GM23248 (cell line): ENCODE measurements around the gene TBL3. TPM values are rescaled to one million over a fixed set of nuclear protein-coding genes. Genes with fewer than 3 reads are reported as not detected.
"Not testable (repeated sequence)": the region's sequence is repeated elsewhere in the genome, so short reads cannot be mapped to it uniquely, and the experiment has no call there.

Source experiments
- DNase-seq: peaks from one replicate; pipeline ENCODE4 v3.0.0-alpha.2; 2015
- H2AFZ ChIP-seq: fragments of 200-600 bp; sonication (generic); 2 replicates; pipeline ENCODE4 v1.6.1; 2016; ENCODE audit warnings: antibody characterized with exemption
- H3F3A ChIP-seq: fragments of 200-600 bp; sonication (generic); 2 replicates; pipeline ENCODE4 v1.6.1; 2016; ENCODE audit warnings: mild to moderate bottlenecking, antibody characterized with exemption, mixed run types; ENCODE audit not compliant: insufficient read depth
- H3K27ac ChIP-seq: fragments of 200-600 bp; sonication (generic); 2 replicates; pipeline ENCODE4 v1.5.1; 2016; ENCODE audit warnings: mild to moderate bottlenecking
- H3K27me3 ChIP-seq: fragments of 200-600 bp; sonication (generic); replicated peaks from 2 replicates; pipeline ENCODE4 v1.6.1; 2016; ENCODE audit warnings: mild to moderate bottlenecking; ENCODE audit not compliant: insufficient read depth
- H3K36me3 ChIP-seq: fragments of 200-600 bp; sonication (generic); 2 replicates; pipeline ENCODE4 v1.6.1; 2016; ENCODE audit warnings: low read depth, mild to moderate bottlenecking
- H3K4me1 ChIP-seq: fragments of 200-600 bp; sonication (generic); 2 replicates; pipeline ENCODE4 v1.6.1; 2016; ENCODE audit warnings: mild to moderate bottlenecking; ENCODE audit not compliant: insufficient read depth
- H3K4me2 ChIP-seq: fragments of 200-600 bp; sonication (generic); one replicate; pipeline ENCODE4 v1.6.1; 2016; ENCODE audit warnings: mild to moderate bottlenecking; ENCODE audit not compliant: unreplicated experiment
- H3K4me3 ChIP-seq: fragments of 200-600 bp; sonication (generic); 2 replicates; pipeline ENCODE4 v1.5.1; 2016; ENCODE audit warnings: mild to moderate bottlenecking
- H3K79me2 ChIP-seq: fragments of 200-600 bp; sonication (generic); 2 replicates; pipeline ENCODE4 v1.6.1; 2016; ENCODE audit warnings: mild to moderate bottlenecking; ENCODE audit not compliant: insufficient read depth
- H3K9ac ChIP-seq: fragments of 200-600 bp; sonication (generic); 2 replicates; pipeline ENCODE4 v1.6.1; 2016; ENCODE audit warnings: mild to moderate bottlenecking
- H3K9me2 ChIP-seq: fragments of 200-600 bp; sonication (generic); 2 replicates; pipeline ENCODE4 v1.6.1; 2016; ENCODE audit warnings: mixed run types, mild to moderate bottlenecking, moderate library complexity; ENCODE audit not compliant: insufficient read depth
- H3K9me3 ChIP-seq: fragments of 200-600 bp; sonication (generic); one replicate; pipeline ENCODE4 v1.6.1; 2017; ENCODE audit warnings: low read depth
- H4K20me1 ChIP-seq: fragments of 200-600 bp; sonication (generic); 2 replicates; pipeline ENCODE4 v1.6.0; 2016; ENCODE audit not compliant: insufficient read depth
- EZH2 ChIP-seq: fragments of 200-600 bp; sonication (generic); IDR thresholded peaks from 2 replicates; pipeline ENCODE4 v1.6.1; 2018; ENCODE audit warnings: antibody characterized with exemption, mild to moderate bottlenecking; ENCODE audit not compliant: insufficient read depth, poor library complexity, severe bottlenecking
- EZH2phosphoT487 ChIP-seq: fragments of 200-600 bp; sonication (generic); IDR thresholded peaks from 2 replicates; pipeline ENCODE4 v1.6.1; 2018; ENCODE audit warnings: antibody characterized with exemption, moderate library complexity, mild to moderate bottlenecking, low read depth; ENCODE audit not compliant: insufficient read depth
- WGBS, 2 experiments: methylation state at CpG; one replicate each; pipeline ENCODE4 v1.1.6; 2015 to 2017; ENCODE audit warnings: low lambda C conversion rate in 2 of 2, low coverage in 1 of 2; ENCODE audit errors: missing lambda C conversion rate in 2 of 2; 5-methylcytosine and 5-hydroxymethylcytosine counted together
- in situ Hi-C: fragments of 300-500 bp; cut with MboI; formaldehyde crosslinking; loops from 2 replicates; pipeline ENCODE4 v1.15.0; 2020
- polyA plus RNA-seq: library from polyadenylated mRNA; unstranded; fragments of >200 nt; fragmentation: Nextera tagmentation; extraction: Ambion mirVana; gene quantifications from 2 replicates; pipeline ENCODE4 v1.2.1, GENCODE V29; 2016
- total RNA-seq: library from RNA; depleted of rRNA; stranded (reverse); fragments of >200 nt; shearing (Covaris generic); gene quantifications from 2 replicates; pipeline ENCODE4 v1.2.3, GENCODE V29; 2014

TBL3 gene
- total and polyA plus RNA-seq, 2 experiments from 2014 or later = 43.7 to 46.8 TPM

DNA sequence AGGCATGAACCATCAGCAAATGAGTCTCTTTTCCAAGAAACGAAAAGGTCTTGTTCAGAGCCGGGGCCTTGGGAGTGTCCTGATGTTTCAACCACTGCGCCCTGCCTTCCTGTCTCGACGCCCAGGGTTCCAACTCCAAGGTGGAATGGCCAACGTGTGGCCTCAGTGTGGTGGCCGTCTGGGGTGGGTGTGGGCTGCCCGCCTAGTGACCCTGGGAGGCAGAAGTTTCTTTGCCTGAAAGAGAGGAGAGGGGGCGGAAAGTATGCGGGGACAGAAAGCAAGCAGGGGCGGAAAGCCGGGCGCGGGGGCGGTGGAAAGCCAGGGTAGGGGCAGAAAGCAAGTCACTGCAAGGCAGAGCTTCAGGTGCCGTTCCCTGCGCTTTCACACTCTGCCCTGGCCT is 32.9 kb upstream of the TBL3 start:
- no peaks in the 10 kb centered on the region for H3K27me3 ChIP-seq
- H4K20me1 ChIP-seq = no peaks in the 10 kb centered on the region
- no peak overlapping the region for H3K4me3 ChIP-seq
- H2AFZ ChIP-seq = no peak overlapping the region
- no peaks in the 10 kb centered on the region for H3K9me3 ChIP-seq
- WGBS, 2 experiments = 82 to 86% methylated on average over 15 to 17 of the region's 17 CpGs
- TF ChIP-seq EZH2 (no peak), EZH2phosphoT487 (no peak)
- H3K4me2 ChIP-seq = no peak overlapping the region
- DNase-seq = no peak
- no peaks in the 10 kb centered on the region for H3K4me1 ChIP-seq
- no peak overlapping the region for H3K27ac ChIP-seq
- no peaks in the 10 kb centered on the region for H3K79me2 ChIP-seq
- H3K9ac ChIP-seq = no peak overlapping the region
- H3K9me2 ChIP-seq = no peaks in the 10 kb centered on the region
- no peaks in the 10 kb centered on the region for H3F3A ChIP-seq
- no peaks in the 10 kb centered on the region; the same call in 1 of the 2 replicates for H3K36me3 ChIP-seq
- in situ Hi-C loops = no loop called here

DNA sequence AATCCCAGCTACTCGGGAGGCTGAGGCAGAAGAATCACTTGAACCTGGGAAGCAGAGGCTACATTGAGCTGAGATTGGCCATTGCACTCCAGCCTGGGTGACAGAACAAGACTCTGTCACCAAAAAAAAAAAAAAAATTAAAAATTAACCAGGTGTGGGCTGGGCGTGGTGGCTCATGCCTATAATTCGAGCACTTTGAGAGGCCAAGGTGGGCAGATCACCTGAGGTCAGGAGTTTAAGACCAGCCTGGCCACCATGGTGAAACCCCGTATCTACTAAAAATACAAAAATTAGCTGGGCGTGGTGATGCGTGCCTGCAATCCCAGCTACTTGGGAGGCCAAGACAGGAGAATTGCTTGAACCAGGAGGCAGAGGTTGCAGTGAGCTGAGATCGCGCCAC is 32.0 kb upstream of the TBL3 start:
- 96 to 97% methylated on average over 5 to 8 of the region's 8 CpGs for WGBS, 2 experiments
- H3F3A ChIP-seq, DNase-seq, H3K9me3 ChIP-seq, H3K4me2 ChIP-seq, H3K9me2 ChIP-seq, in situ Hi-C loops, H3K79me2 ChIP-seq, H3K4me1 ChIP-seq, H3K27me3 ChIP-seq, H3K27ac ChIP-seq, H3K4me3 ChIP-seq, H3K36me3 ChIP-seq, H3K9ac ChIP-seq, H4K20me1 ChIP-seq, H2AFZ ChIP-seq: not testable (repeated sequence)

DNA sequence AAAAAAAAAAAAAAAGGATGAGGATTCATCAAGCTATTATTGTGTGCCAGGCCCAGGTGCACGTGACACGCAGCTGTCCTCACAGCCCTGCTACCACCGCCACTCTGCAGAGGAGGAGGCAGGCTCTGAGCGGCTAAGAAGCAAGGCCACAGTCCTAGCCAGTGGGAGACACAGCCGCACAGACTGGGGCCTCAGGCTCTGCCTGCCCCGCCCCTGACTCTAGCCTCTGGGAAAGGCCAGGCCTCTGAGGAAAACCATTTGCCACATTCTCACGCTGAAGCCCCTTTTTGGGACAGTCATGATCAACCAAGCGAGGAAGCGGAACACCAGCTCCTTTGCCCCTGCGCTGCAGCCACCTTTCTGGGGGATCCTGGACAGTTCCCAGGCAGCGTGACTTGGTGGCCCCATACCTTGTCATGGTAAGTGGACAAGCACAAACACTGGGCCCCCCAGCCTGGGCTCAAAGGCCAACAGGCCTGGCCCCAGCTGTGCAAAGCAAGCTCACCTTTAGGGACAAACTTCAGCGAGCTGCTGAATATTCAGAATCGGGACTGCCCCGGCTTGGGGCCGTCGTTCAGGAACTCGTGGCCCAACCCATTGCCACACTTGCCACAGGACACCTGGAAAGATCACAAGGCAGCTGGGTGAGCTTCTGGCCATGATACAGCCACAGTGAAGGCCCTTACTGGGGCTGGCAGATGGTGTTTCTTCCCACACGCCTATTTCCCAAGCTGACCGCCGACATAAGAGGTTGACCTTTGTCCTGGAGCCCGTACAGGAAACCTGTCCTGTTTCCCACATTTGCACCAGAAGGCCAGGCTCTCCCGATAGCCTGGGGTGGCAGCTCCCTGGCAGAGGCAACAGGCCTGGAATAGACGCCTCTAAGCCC is 31.3 kb upstream of the TBL3 start:
- 93% methylated on average over 23 of the region's 23 CpGs for WGBS, 2 experiments

DNA sequence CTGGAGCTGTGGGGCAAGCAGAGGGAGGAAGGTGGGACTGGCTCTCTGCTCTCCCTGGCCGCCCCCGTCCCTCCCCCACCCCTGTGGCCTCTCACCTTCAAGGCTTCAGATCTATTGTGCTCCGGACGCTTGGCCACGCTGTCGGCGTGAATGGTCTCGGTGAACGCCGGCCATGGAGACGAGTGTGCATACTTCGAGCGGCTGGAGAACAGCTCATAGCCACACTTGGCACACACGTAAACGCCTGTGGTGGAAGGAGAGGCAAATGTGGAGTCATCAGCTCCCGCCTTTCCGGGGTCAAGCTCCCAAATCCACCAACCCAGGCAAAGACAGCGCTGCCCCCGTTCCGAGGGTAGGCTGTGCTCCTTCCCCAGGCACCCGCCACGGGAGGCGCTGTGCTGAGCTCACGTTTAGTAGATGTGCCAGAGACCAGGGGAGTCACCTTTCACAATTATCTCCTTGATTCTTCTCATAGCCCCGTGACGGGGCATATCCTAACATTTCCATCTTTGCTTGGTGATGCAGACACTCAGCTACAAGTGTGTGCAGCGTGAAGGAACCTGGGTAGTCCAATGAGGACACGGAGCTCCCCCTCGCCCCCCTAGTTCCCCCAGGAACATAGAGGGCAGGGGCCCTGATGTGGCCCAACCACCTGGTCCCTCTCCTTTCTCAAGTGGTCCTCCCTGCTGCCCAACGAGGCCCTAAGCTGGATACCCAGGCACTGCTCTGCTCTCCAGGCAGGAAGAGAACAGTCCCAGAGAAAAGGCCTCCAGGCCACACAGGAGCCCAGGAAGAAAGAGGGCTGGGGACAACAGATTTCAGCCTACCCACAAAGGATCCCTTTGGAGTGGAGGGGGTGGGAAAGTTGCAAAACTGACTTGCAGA is 30.4 kb upstream of the TBL3 start:
- 93 to 95% methylated on average over 22 to 30 of the region's 30 CpGs for WGBS, 2 experiments
- H3K9ac ChIP-seq = peak overlapping the region; percentile 77
- no peak overlapping the region for H3K4me3 ChIP-seq
- H3K9me2 ChIP-seq = no peaks in the 10 kb centered on the region
- no peaks in the 10 kb centered on the region; the same call in 1 of the 2 replicates for H3K36me3 ChIP-seq
- no peaks in the 10 kb centered on the region for H3K27me3 ChIP-seq
- H4K20me1 ChIP-seq = no peaks in the 10 kb centered on the region
- no peaks in the 10 kb centered on the region for H3K9me3 ChIP-seq
- no peak for DNase-seq
- peak overlapping the region; percentile 93; the same call in 1 of the 2 replicates for H2AFZ ChIP-seq
- H3F3A ChIP-seq = no peaks in the 10 kb centered on the region
- TF ChIP-seq EZH2 (no peak), EZH2phosphoT487 (no peak)
- 0 out of 2 replicates have a peak overlapping the region, but pooled peaks have one; percentile 14 for H3K27ac ChIP-seq
- in situ Hi-C loops = no loop called here
- no peaks in the 10 kb centered on the region for H3K4me1 ChIP-seq
- H3K4me2 ChIP-seq = peak overlapping the region; percentile 85
- H3K79me2 ChIP-seq = no peaks in the 10 kb centered on the region

More for the DNA sequence above, 31.3 kb upstream of the TBL3 start:
- no peaks in the 10 kb centered on the region for H3K4me1 ChIP-seq
- no peak overlapping the region for H3K4me3 ChIP-seq
- no peaks in the 10 kb centered on the region for H3K27me3 ChIP-seq
- H3F3A ChIP-seq = no peaks in the 10 kb centered on the region
- no peak for DNase-seq
- no peaks in the 10 kb centered on the region for H4K20me1 ChIP-seq
- TF ChIP-seq EZH2 = no peak
- no peak for TF ChIP-seq EZH2phosphoT487
- no peak overlapping the region for H3K9ac ChIP-seq
- no peaks in the 10 kb centered on the region; the same call in 1 of the 2 replicates for H3K36me3 ChIP-seq
- no peaks in the 10 kb centered on the region for H3K9me2 ChIP-seq
- no peak overlapping the region for H2AFZ ChIP-seq
- H3K9me3 ChIP-seq = no peaks in the 10 kb centered on the region
- in situ Hi-C loops = no loop called here
- no peak overlapping the region for H3K27ac ChIP-seq
- H3K4me2 ChIP-seq = no peak overlapping the region
- H3K79me2 ChIP-seq = no peaks in the 10 kb centered on the region
